Spleen (tissue), 11 donors: ENCODE measurements around the gene PSMD13. TPM values are rescaled to one million over a fixed set of nuclear protein-coding genes. Genes with fewer than 3 reads are reported as not detected.

ENCODE experiments used
- DNase-seq: peaks from one replicate; pipeline ENCODE4 v3.0.0-alpha.2; 2020
- H3K27ac ChIP-seq, 8 donors: fragments of 200-600 bp; sonication (generic) in 7 of 8; 1 replicate in 4 of 8; 2 replicates in 4 of 8; pipeline versions ENCODE4 v1.5.0 to v1.8.0; 2016 to 2021; ENCODE audit warnings: inconsistent platforms in 4 of 8, mild to moderate bottlenecking in 4 of 8, moderate library complexity in 1 of 8
- H3K27me3 ChIP-seq, 7 donors: fragments of 200-600 bp; sonication (generic) in 6 of 7; replicated peaks in 1 of 7; 1 replicate in 4 of 7; 2 replicates in 3 of 7; pipeline versions ENCODE4 v1.5.0 to v1.8.0; 2016 to 2021; ENCODE audit warnings: inconsistent platforms in 3 of 7, mild to moderate bottlenecking in 1 of 7
- H3K36me3 ChIP-seq, 6 donors: fragments of 200-600 bp; sonication (generic) in 5 of 6; 1 replicate in 4 of 6; 2 replicates in 2 of 6; pipeline versions ENCODE4 v1.5.0 to v1.8.0; 2016 to 2021; ENCODE audit warnings: inconsistent platforms in 2 of 6
- H3K4me1 ChIP-seq, 6 donors: fragments of 200-600 bp; sonication (generic) in 5 of 6; 1 replicate in 3 of 6; 2 replicates in 3 of 6; pipeline versions ENCODE4 v1.5.0 to v1.8.0; 2016 to 2021; ENCODE audit warnings: inconsistent platforms in 3 of 6
- H3K4me3 ChIP-seq, 8 donors: fragments of 200-600 bp; sonication (generic) in 7 of 8; 1 replicate in 4 of 8; 2 replicates in 4 of 8; pipeline versions ENCODE4 v1.5.0 to v1.8.0; 2016 to 2021; ENCODE audit warnings: inconsistent platforms in 4 of 8, mild to moderate bottlenecking in 4 of 8, moderate library complexity in 2 of 8
- H3K9me3 ChIP-seq, 8 donors: fragments of 200-600 bp; sonication (generic) in 7 of 8; 1 replicate in 4 of 8; 2 replicates in 4 of 8; pipeline versions ENCODE4 v1.5.0 to v1.8.0; 2016 to 2021; ENCODE audit warnings: inconsistent platforms in 4 of 8
- POLR2A ChIP-seq, 3 donors: fragments of 450-650 bp; IDR thresholded peaks; one replicate each; pipeline ENCODE4 v1.5.1; 2017; ENCODE audit warnings: antibody characterized with exemption in 3 of 3, mild to moderate bottlenecking in 1 of 3
- POLR2AphosphoS5 ChIP-seq, 3 donors: sonication (generic); formaldehyde crosslinking; IDR thresholded peaks; one replicate each; pipeline ENCODE4 v1.5.1; 2017; ENCODE audit warnings: antibody characterized with exemption in 3 of 3
- WGBS, 5 donors: extraction: QIAGEN DNeasy Blood & Tissue Kit in 3 of 5; methylation state at CpG; one replicate each; pipeline versions ENCODE4 v1.1.5 to v1.1.7; 2013 to 2018; 5-methylcytosine and 5-hydroxymethylcytosine counted together
- intact Hi-C: fragments of 100-400 bp; cut with DNase I; formaldehyde crosslinking; loops from one replicate; pipeline ENCODE4 v1.15.0; 2023; ENCODE audit warnings: low total_unique reads
- polyA plus RNA-seq, 3 donors: library from polyadenylated mRNA; stranded (reverse); fragments of 200-250 nt; gene quantifications; one replicate each; pipeline ENCODE4 v1.2.1, GENCODE V29; 2013
- total RNA-seq, 7 donors: library from RNA; depleted of rRNA in 3 of 7; stranded (reverse); fragments of >200 nt in 3 of 7; fragmentation: NEBNext Ultra II Directional in 4 of 7; extraction: Animal tissue kit (Norgen Biotek cat#: 25700) in 4 of 7; gene quantifications; one replicate each; pipeline versions ENCODE4 v1.1.0 to v1.2.1, GENCODE V29; 2016 to 2021
- TF ChIP-seq, protein P1 (sequence below), 11 experiments: fragments of 200-600 bp in 7 of 11; fragments of 450-650 bp in 4 of 11; sonication (generic) in 4 of 11; IDR thresholded peaks in 8 of 11; conservative IDR thresholded peaks in 3 of 11; 1 replicate in 7 of 11; 2 replicates in 4 of 11; pipeline versions ENCODE4 v1.4.0 to v1.8.0; 2016 to 2021; ENCODE audit warnings: antibody characterized with exemption in 11 of 11, inconsistent platforms in 4 of 11, mild to moderate bottlenecking in 1 of 11
- donor health status: healthy with polysubstance abuse.
- donor health status: DM: no; HTN: no; CAD: no; lungs with moderate emphysema.
- donor health status: DM: no; HTN: no; CAD: no.
- donor health status: Bipolar disorder and iron deficiency.
- donor health status: healthy.
- donor health status: DM: no; HTN: no; CAD: no.
- donor health status: DM: yes; HTN: yes; CAD: no.

Gene PSMD13
- total and polyA plus RNA-seq, 10 donors, result 93.6 to 229 (median 102) TPM

DNA sequence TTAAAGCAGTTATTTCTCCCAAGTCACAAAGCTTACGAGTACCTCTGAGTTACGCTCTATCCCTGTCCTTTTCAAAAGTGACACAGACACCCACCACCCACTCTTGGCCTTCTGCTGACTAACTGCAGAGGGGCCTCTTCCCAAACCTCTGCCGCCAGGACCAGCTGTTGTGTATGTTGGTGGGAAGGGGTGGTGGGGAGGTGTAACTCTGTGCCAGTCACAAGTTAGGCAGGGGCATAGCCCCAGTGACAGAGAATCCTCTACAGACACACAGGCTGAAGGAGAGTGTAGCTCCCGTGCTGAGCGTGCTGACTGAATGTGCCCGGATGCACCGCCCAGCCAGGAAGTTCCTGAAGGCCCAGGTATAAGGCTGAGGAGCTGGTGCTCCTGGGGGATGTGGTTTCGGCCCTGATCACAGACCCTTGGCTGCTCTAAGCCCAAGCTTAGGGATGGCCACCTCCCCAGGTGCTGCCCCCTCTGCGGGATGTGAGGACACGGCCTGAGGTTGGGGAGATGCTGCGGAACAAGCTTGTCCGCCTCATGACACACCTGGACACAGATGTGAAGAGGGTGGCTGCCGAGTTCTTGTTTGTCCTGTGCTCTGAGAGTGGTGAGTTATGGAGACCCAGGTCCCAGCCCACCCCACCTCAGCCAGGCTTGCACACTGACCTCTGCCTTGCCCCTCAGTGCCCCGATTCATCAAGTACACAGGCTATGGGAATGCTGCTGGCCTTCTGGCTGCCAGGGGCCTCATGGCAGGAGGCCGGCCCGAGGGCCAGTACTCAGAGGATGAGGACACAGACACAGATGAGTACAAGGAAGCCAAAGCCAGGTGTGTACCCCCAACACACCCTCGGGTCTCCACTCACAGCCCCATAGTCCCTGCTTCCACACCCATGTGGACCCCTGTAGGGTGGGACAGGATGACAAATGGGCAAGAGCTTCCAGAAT, 24.4 kb upstream of the PSMD13 start:
- H3K27ac ChIP-seq, result no peak overlapping the region
- no peak overlapping the region for H3K4me3 ChIP-seq
- intact Hi-C loops, result no loop called here
- no peaks in the 10 kb centered on the region for H3K9me3 ChIP-seq
- H3K36me3 ChIP-seq, result peaks cover 0 to 75% (median 68%) of the 10 kb centered on the region in 6 donors
- 91 to 97% (median 94%) methylated on average over 15 to 17 of the region's 17 CpGs for WGBS, 5 donors
- no peaks in the 10 kb centered on the region for H3K27me3 ChIP-seq
- no peak for DNase-seq
- peaks cover 16 to 31% (median 24%) of the 10 kb centered on the region in 6 donors for H3K4me1 ChIP-seq
- TF ChIP-seq POLR2AphosphoS5 (IDR thresholded peaks at IDR 0.05), result peak in 2 of 3 donors; percentile 5 to 44
- TF ChIP-seq, protein P1, sequence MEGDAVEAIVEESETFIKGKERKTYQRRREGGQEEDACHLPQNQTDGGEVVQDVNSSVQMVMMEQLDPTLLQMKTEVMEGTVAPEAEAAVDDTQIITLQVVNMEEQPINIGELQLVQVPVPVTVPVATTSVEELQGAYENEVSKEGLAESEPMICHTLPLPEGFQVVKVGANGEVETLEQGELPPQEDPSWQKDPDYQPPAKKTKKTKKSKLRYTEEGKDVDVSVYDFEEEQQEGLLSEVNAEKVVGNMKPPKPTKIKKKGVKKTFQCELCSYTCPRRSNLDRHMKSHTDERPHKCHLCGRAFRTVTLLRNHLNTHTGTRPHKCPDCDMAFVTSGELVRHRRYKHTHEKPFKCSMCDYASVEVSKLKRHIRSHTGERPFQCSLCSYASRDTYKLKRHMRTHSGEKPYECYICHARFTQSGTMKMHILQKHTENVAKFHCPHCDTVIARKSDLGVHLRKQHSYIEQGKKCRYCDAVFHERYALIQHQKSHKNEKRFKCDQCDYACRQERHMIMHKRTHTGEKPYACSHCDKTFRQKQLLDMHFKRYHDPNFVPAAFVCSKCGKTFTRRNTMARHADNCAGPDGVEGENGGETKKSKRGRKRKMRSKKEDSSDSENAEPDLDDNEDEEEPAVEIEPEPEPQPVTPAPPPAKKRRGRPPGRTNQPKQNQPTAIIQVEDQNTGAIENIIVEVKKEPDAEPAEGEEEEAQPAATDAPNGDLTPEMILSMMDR (IDR thresholded peaks at IDR 0.05 in 8 of 11, conservative IDR thresholded peaks at IDR 0.05 in 3 of 11), result no peak

DNA sequence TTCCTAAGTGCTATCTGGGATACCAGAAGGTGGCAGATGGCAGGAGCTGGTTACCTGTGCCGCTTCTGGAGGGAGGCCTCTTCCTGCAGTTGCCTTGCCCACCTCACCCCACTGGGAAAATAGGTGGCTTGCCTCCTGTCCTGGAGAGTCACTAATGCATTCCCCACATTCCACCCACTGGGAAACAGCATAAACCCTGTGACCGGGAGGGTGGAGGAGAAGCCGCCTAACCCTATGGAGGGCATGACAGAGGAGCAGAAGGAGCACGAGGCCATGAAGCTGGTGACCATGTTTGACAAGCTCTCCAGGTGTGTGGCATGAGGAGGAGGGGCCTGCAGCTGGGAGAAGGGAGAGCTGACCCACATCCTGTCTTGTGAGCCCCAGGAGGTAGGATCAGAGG, 23.7 kb upstream of the PSMD13 start:
- TF ChIP-seq, protein P1 (IDR thresholded peaks at IDR 0.05 in 8 of 11, conservative IDR thresholded peaks at IDR 0.05 in 3 of 11), result no peak
- TF ChIP-seq POLR2A (IDR thresholded peaks at IDR 0.05), result no peak
- TF ChIP-seq POLR2AphosphoS5 (IDR thresholded peaks at IDR 0.05), result no peak
- Histone ChIP-seq H3K4me1 (peaks cover 16 to 31% (median 24%) of the 10 kb centered on the region in 6 donors), H3K27ac (no peak overlapping the region), H3K9me3 (no peaks in the 10 kb centered on the region), H3K36me3 (peaks cover 0 to 75% (median 68%) of the 10 kb centered on the region in 6 donors), H3K27me3 (no peaks in the 10 kb centered on the region), H3K4me3 (no peak overlapping the region)
- 90 to 96% (median 95%) methylated on average over 4 of the region's 4 CpGs for WGBS, 5 donors
- DNase-seq, result no peak
- intact Hi-C loops, result no loop called here

DNA sequence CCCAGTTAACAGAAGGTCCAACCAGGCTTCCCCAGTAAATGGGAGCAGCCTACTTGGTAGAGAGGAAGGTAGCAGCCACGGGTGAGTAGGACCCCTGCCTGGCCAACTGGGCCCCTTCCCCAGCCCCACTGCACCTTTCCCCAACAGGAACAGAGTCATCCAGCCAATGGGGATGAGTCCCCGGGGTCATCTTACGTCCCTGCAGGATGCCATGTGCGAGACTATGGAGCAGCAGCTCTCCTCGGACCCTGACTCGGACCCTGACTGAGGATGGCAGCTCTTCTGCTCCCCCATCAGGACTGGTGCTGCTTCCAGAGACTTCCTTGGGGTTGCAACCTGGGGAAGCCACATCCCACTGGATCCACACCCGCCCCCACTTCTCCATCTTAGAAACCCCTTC, 22.7 kb upstream of the PSMD13 start:
- intact Hi-C loops, result no loop called here
- DNase-seq, result no peak
- TF ChIP-seq POLR2A (IDR thresholded peaks at IDR 0.05) (no peak), POLR2AphosphoS5 (IDR thresholded peaks at IDR 0.05) (peak in 1 of 3 donors; percentile 10)
- TF ChIP-seq, protein P1 (IDR thresholded peaks at IDR 0.05 in 8 of 11, conservative IDR thresholded peaks at IDR 0.05 in 3 of 11), result no peak
- Histone ChIP-seq H3K36me3 (peaks cover 0 to 84% (median 71%) of the 10 kb centered on the region in 6 donors), H3K4me3 (no peak overlapping the region), H3K4me1 (peaks cover 16 to 29% (median 23%) of the 10 kb centered on the region in 6 donors), H3K27me3 (no peaks in the 10 kb centered on the region), H3K9me3 (no peaks in the 10 kb centered on the region), H3K27ac (no peak overlapping the region)
- 86 to 95% (median 90%) methylated on average over 6 to 7 of the region's 7 CpGs for WGBS, 5 donors

DNA sequence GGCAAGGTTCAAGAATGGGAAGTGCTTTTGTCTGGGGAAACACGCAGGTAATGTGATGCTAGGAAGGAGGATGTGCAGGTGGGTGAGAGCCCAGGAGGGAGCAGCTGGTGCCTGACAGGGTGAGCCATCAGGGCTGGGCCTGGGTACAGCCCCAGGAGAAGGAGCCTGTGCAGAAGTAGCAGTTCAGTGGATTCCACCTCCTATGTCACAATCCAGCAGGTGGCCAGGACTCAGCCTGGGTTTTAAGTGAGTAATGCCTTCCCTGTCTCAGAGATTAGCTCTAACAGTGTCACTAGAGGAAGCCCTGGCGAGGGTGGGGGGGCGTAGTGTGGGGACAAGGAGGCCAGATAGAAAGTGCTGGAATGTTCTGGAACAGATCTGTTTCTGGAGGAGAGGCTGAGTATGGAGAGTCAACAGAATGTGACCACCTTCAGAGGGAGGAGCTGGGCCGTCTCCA, 21.2 kb upstream of the PSMD13 start:
- H3K27me3 ChIP-seq, result no peaks in the 10 kb centered on the region
- DNase-seq, result no peak
- TF ChIP-seq, protein P1 (IDR thresholded peaks at IDR 0.05 in 8 of 11, conservative IDR thresholded peaks at IDR 0.05 in 3 of 11), result no peak
- TF ChIP-seq POLR2AphosphoS5 (IDR thresholded peaks at IDR 0.05), result peak in 1 of 3 donors; percentile 41
- peaks cover 0 to 74% (median 61%) of the 10 kb centered on the region in 6 donors for H3K36me3 ChIP-seq
- intact Hi-C loops, result no loop called here
- H3K4me3 ChIP-seq, result no peak overlapping the region
- H3K4me1 ChIP-seq, result peaks cover under 1 to 13% (median 8%) of the 10 kb centered on the region in 6 donors
- H3K27ac ChIP-seq, result no peak overlapping the region
- H3K9me3 ChIP-seq, result no peaks in the 10 kb centered on the region
- 76 to 85% (median 80%) methylated on average over 4 of the region's 4 CpGs for WGBS, 5 donors
